ENCODE data around the gene TNNT3.

GRCh38 chr11:1927848-1928469 lies 8.5 kb downstream of the TNNT3 start:
- TF ChIP-seq EZH2phosphoT487 (IDR thresholded peaks at IDR 0.05; ENCODE audit: insufficient read depth, low read depth) = no peak
- TF ChIP-seq EZH2 (IDR thresholded peaks at IDR 0.05; ENCODE audit: insufficient read depth, poor library complexity, severe bottlenecking) = no peak
